ENCODE data around the gene SNIP1.

The SNIP1 gene

DNA sequence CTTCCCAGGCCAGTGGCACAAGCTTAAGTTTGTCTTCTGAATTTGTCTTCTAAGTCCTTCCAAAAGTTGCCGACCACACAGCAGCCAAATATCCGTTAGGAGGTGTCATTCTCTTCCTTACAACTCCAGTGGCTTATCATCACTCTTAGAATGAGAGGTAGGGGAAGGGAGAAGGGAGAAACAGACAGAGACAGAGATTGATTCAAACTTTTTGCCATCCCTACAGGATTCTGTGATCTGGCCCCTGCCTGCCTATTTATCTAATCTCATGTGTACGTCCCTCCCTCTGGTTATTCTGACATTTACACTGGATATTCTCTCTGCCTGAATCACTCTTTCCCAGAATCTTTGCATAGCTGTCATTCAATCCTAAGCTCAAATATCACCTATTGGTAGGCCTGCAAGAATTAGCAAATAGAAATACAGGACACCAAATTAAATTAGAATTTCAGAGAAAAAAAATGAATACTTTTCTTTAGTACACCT, 42.1 kb upstream of the SNIP1 start:
- H3K36me3 ChIP-seq (ENCODE audit: control insufficient read depth in 2 of 2, insufficient read depth in 1 of 2, low read length in 2 of 2): peaks cover 4 to 28% of the 10 kb centered on the region in 2 experiments
- CTCF ChIA-PET: interaction anchor here (0.7 to 1.6 kb wide), 4 partner anchors 8 to 109 kb away, joined by 3 to 6 read pairs (median 4); no protein-coding TSS in a partner anchor
- peaks cover 7% of the 10 kb centered on the region for H3K4me1 ChIP-seq (ENCODE audit: control insufficient read depth, insufficient read depth, low read length)
- no peaks in the 10 kb centered on the region for H3K9me3 ChIP-seq (ENCODE audit: control insufficient read depth, insufficient read depth, low read depth, low read length)
- H3K4me3 ChIP-seq (ENCODE audit: low read depth, low read length): peak overlapping the region; percentile 94
- no peak overlapping the region for H3K27ac ChIP-seq (ENCODE audit: extremely low read depth, low read depth, low read length)
- POLR2A ChIA-PET: interaction anchor here (0.6 to 1.4 kb wide), 7 partner anchors 11 to 203 kb away, joined by 3 to 11 read pairs (median 3); partner anchors contain the start of genes DNALI1, MEAF6 and SNIP1
- TF ChIP-seq, protein P1, sequence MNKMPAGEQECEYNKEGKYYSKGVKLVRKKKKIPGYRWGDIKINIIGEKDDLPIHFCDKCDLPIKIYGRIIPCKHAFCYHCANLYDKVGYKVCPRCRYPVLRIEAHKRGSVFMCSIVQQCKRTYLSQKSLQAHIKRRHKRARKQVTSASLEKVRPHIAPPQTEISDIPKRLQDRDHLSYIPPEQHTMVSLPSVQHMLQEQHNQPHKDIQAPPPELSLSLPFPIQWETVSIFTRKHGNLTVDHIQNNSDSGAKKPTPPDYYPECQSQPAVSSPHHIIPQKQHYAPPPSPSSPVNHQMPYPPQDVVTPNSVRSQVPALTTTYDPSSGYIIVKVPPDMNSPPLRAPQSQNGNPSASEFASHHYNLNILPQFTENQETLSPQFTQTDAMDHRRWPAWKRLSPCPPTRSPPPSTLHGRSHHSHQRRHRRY (tag by site-specific recombination; IDR thresholded peaks at IDR 0.05): no peak
- TF ChIP-seq ZIC2 (tag by site-specific recombination; IDR thresholded peaks at IDR 0.05): no peak
- no peak for TF ChIP-seq ZNF629 (tag by site-specific recombination; IDR thresholded peaks at IDR 0.05)
- TF ChIP-seq ZNF24 (tag by site-specific recombination; IDR thresholded peaks at IDR 0.05): no peak
- TF ChIP-seq, protein P2, sequence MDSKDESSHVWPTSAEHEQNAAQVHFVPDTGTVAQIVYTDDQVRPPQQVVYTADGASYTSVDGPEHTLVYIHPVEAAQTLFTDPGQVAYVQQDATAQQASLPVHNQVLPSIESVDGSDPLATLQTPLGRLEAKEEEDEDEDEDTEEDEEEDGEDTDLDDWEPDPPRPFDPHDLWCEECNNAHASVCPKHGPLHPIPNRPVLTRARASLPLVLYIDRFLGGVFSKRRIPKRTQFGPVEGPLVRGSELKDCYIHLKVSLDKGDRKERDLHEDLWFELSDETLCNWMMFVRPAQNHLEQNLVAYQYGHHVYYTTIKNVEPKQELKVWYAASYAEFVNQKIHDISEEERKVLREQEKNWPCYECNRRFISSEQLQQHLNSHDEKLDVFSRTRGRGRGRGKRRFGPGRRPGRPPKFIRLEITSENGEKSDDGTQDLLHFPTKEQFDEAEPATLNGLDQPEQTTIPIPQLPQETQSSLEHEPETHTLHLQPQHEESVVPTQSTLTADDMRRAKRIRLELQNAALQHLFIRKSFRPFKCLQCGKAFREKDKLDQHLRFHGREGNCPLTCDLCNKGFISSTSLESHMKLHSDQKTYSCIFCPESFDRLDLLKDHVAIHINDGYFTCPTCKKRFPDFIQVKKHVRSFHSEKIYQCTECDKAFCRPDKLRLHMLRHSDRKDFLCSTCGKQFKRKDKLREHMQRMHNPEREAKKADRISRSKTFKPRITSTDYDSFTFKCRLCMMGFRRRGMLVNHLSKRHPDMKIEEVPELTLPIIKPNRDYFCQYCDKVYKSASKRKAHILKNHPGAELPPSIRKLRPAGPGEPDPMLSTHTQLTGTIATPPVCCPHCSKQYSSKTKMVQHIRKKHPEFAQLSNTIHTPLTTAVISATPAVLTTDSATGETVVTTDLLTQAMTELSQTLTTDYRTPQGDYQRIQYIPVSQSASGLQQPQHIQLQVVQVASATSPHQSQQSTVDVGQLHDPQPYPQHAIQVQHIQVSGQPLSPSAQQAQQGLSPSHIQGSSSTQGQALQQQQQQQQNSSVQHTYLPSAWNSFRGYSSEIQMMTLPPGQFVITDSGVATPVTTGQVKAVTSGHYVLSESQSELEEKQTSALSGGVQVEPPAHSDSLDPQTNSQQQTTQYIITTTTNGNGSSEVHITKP (tag by site-specific recombination; IDR thresholded peaks at IDR 0.05): no peak
- TF ChIP-seq, protein P3, sequence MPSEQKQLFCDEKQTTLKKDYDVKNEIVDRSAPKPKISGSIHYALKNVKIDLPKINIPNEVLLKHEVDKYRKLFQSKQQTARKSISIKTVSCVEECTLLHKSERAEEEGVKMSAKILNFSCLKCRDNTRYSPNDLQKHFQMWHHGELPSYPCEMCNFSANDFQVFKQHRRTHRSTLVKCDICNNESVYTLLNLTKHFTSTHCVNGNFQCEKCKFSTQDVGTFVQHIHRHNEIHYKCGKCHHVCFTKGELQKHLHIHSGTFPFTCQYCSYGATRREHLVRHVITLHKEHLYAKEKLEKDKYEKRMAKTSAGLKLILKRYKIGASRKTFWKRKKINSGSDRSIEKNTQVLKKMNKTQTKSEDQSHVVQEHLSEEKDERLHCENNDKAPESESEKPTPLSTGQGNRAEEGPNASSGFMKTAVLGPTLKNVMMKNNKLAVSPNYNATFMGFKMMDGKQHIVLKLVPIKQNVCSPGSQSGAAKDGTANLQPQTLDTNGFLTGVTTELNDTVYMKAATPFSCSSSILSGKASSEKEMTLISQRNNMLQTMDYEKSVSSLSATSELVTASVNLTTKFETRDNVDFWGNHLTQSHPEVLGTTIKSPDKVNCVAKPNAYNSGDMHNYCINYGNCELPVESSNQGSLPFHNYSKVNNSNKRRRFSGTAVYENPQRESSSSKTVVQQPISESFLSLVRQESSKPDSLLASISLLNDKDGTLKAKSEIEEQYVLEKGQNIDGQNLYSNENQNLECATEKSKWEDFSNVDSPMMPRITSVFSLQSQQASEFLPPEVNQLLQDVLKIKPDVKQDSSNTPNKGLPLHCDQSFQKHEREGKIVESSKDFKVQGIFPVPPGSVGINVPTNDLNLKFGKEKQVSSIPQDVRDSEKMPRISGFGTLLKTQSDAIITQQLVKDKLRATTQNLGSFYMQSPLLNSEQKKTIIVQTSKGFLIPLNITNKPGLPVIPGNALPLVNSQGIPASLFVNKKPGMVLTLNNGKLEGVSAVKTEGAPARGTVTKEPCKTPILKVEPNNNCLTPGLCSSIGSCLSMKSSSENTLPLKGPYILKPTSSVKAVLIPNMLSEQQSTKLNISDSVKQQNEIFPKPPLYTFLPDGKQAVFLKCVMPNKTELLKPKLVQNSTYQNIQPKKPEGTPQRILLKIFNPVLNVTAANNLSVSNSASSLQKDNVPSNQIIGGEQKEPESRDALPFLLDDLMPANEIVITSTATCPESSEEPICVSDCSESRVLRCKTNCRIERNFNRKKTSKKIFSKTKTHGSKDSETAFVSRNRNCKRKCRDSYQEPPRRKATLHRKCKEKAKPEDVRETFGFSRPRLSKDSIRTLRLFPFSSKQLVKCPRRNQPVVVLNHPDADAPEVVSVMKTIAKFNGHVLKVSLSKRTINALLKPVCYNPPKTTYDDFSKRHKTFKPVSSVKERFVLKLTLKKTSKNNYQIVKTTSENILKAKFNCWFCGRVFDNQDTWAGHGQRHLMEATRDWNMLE (tag by site-specific recombination; conservative IDR thresholded peaks at IDR 0.05; ENCODE audit: low read depth): no peak
- TF ChIP-seq OSR2 (tag by site-specific recombination; IDR thresholded peaks at IDR 0.05): no peak
- TF ChIP-seq, protein P4, sequence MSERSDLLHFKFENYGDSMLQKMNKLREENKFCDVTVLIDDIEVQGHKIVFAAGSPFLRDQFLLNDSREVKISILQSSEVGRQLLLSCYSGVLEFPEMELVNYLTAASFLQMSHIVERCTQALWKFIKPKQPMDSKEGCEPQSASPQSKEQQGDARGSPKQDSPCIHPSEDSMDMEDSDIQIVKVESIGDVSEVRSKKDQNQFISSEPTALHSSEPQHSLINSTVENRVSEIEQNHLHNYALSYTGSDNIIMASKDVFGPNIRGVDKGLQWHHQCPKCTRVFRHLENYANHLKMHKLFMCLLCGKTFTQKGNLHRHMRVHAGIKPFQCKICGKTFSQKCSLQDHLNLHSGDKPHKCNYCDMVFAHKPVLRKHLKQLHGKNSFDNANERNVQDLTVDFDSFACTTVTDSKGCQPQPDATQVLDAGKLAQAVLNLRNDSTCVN (tag by site-specific recombination; optimal IDR thresholded peaks at IDR 0.05): no peak
- TF ChIP-seq, protein P5, sequence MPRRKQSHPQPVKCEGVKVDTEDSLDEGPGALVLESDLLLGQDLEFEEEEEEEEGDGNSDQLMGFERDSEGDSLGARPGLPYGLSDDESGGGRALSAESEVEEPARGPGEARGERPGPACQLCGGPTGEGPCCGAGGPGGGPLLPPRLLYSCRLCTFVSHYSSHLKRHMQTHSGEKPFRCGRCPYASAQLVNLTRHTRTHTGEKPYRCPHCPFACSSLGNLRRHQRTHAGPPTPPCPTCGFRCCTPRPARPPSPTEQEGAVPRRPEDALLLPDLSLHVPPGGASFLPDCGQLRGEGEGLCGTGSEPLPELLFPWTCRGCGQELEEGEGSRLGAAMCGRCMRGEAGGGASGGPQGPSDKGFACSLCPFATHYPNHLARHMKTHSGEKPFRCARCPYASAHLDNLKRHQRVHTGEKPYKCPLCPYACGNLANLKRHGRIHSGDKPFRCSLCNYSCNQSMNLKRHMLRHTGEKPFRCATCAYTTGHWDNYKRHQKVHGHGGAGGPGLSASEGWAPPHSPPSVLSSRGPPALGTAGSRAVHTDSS (tag by site-specific recombination; IDR thresholded peaks at IDR 0.05): no peak
- no peak for TF ChIP-seq ZNF785 (tag by site-specific recombination; IDR thresholded peaks at IDR 0.05)
- no peak for TF ChIP-seq ZNF558 (tag by site-specific recombination; IDR thresholded peaks at IDR 0.05)
- TF ChIP-seq ZNF404 (tag by site-specific recombination; IDR thresholded peaks at IDR 0.05): no peak
- no peak for TF ChIP-seq YY1 (tag by site-specific recombination; IDR thresholded peaks at IDR 0.05)
- TF ChIP-seq TRIM28 (IDR thresholded peaks at IDR 0.05; ENCODE audit: borderline replicate concordance, low read length): no peak
- TF ChIP-seq ZNF433 (tag by site-specific recombination; IDR thresholded peaks at IDR 0.05; ENCODE audit: low read depth): no peak
- no peak for TF ChIP-seq GLIS1 (tag by site-specific recombination; IDR thresholded peaks at IDR 0.05)
- no peak for TF ChIP-seq KLF1 (tag by site-specific recombination; IDR thresholded peaks at IDR 0.05)
- TF ChIP-seq, protein P6, sequence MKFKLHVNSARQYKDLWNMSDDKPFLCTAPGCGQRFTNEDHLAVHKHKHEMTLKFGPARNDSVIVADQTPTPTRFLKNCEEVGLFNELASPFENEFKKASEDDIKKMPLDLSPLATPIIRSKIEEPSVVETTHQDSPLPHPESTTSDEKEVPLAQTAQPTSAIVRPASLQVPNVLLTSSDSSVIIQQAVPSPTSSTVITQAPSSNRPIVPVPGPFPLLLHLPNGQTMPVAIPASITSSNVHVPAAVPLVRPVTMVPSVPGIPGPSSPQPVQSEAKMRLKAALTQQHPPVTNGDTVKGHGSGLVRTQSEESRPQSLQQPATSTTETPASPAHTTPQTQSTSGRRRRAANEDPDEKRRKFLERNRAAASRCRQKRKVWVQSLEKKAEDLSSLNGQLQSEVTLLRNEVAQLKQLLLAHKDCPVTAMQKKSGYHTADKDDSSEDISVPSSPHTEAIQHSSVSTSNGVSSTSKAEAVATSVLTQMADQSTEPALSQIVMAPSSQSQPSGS (tag by site-specific recombination; IDR thresholded peaks at IDR 0.05; ENCODE audit: low read depth): no peak
- peak; percentile 41; the same call in 1 of the 2 replicates for TF ChIP-seq ZBTB17 (tag by site-specific recombination; IDR thresholded peaks at IDR 0.05)
- 0 out of 2 replicates have a peak, but pooled peaks have one; percentile 2 for TF ChIP-seq ZBTB8A (tag by site-specific recombination; IDR thresholded peaks at IDR 0.05)
- TF ChIP-seq ZNF37A (tag by site-specific recombination; IDR thresholded peaks at IDR 0.05): no peak
- TF ChIP-seq ZEB2 (tag by site-specific recombination; IDR thresholded peaks at IDR 0.05): 0 out of 2 replicates have a peak, but pooled peaks have one; percentile 13
- TF ChIP-seq ZNF747 (tag by site-specific recombination; IDR thresholded peaks at IDR 0.05): no peak
- no peak for TF ChIP-seq ZNF394 (tag by site-specific recombination; IDR thresholded peaks at IDR 0.05; ENCODE audit: borderline replicate concordance)

Data from HEK293 (cell line).